ENCODE results near the gene EIF4B.

DNA sequence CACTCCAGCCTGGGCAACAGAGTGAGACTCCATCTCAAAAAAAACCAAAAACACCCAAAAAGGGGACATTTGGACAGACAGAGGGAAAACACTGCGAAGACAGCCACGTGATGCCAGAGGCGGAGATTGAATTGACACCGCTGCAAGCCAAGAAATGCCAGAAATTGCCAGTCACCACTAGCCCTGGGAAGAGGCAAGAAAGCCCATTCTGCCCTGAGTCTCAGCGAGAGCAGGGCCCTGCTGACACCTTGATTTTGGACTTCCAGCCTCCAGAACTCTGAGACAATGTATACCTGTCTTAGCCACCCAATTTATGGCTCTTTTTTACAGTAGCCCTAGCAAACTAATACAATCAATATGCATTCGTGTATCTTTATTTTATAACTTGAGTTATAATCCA, 83.8 kb downstream of the EIF4B start:
- TF ChIP-seq POLR2A (IDR thresholded peaks at IDR 0.05; ENCODE audit: borderline replicate concordance, extremely low read depth, insufficient read depth, insufficient read length) (no peak), POLR2AphosphoS5 (IDR thresholded peaks at IDR 0.05; ENCODE audit: low read depth, low read length) (no peak), SRF (IDR thresholded peaks at IDR 0.05; ENCODE audit: low read depth) (no peak), JUND (IDR thresholded peaks at IDR 0.05) (no peak), EZH2phosphoT487 (IDR thresholded peaks at IDR 0.05; ENCODE audit: borderline replicate concordance) (no peak), EZH2 (IDR thresholded peaks at IDR 0.05) (no peak), TCF7L2 (IDR thresholded peaks at IDR 0.05; ENCODE audit: borderline replicate concordance, extremely low read depth, insufficient read depth, insufficient read length) (no peak), FOSL1 (IDR thresholded peaks at IDR 0.05; ENCODE audit: low read depth) (no peak), ELF1 (IDR thresholded peaks at IDR 0.05; ENCODE audit: borderline replicate concordance, low read depth) (no peak)
- TF ChIP-seq, protein P1, sequence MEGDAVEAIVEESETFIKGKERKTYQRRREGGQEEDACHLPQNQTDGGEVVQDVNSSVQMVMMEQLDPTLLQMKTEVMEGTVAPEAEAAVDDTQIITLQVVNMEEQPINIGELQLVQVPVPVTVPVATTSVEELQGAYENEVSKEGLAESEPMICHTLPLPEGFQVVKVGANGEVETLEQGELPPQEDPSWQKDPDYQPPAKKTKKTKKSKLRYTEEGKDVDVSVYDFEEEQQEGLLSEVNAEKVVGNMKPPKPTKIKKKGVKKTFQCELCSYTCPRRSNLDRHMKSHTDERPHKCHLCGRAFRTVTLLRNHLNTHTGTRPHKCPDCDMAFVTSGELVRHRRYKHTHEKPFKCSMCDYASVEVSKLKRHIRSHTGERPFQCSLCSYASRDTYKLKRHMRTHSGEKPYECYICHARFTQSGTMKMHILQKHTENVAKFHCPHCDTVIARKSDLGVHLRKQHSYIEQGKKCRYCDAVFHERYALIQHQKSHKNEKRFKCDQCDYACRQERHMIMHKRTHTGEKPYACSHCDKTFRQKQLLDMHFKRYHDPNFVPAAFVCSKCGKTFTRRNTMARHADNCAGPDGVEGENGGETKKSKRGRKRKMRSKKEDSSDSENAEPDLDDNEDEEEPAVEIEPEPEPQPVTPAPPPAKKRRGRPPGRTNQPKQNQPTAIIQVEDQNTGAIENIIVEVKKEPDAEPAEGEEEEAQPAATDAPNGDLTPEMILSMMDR (IDR thresholded peaks at IDR 0.05 in 2 of 3, conservative IDR thresholded peaks at IDR 0.05 in 1 of 3; ENCODE audit: borderline replicate concordance in 1 of 3, insufficient read depth in 1 of 3, low read depth in 2 of 3, low read length in 2 of 3): no peak
- TF ChIP-seq, protein P2, sequence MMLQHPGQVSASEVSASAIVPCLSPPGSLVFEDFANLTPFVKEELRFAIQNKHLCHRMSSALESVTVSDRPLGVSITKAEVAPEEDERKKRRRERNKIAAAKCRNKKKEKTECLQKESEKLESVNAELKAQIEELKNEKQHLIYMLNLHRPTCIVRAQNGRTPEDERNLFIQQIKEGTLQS (IDR thresholded peaks at IDR 0.05): no peak
- TF ChIP-seq, protein P3, sequence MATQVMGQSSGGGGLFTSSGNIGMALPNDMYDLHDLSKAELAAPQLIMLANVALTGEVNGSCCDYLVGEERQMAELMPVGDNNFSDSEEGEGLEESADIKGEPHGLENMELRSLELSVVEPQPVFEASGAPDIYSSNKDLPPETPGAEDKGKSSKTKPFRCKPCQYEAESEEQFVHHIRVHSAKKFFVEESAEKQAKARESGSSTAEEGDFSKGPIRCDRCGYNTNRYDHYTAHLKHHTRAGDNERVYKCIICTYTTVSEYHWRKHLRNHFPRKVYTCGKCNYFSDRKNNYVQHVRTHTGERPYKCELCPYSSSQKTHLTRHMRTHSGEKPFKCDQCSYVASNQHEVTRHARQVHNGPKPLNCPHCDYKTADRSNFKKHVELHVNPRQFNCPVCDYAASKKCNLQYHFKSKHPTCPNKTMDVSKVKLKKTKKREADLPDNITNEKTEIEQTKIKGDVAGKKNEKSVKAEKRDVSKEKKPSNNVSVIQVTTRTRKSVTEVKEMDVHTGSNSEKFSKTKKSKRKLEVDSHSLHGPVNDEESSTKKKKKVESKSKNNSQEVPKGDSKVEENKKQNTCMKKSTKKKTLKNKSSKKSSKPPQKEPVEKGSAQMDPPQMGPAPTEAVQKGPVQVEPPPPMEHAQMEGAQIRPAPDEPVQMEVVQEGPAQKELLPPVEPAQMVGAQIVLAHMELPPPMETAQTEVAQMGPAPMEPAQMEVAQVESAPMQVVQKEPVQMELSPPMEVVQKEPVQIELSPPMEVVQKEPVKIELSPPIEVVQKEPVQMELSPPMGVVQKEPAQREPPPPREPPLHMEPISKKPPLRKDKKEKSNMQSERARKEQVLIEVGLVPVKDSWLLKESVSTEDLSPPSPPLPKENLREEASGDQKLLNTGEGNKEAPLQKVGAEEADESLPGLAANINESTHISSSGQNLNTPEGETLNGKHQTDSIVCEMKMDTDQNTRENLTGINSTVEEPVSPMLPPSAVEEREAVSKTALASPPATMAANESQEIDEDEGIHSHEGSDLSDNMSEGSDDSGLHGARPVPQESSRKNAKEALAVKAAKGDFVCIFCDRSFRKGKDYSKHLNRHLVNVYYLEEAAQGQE (IDR thresholded peaks at IDR 0.05; ENCODE audit: low read depth): no peak

Measured in HCT116 (cell line).